RWPE2 (cell line): Measurements from ENCODE around the gene ADAM12.

Source experiments
- ATAC-seq: fragments of 200-7000 bp; cut with Tn5 transposase; 3 replicates; pipeline ENCODE4 v1.9.1; 2021; ENCODE audit warnings: low read depth
- DNase-seq: peaks from one replicate; pipeline ENCODE4 v3.0.0-alpha.2; 2020; ENCODE audit warnings: low spot score
- H3K27ac ChIP-seq: fragments of 450-650 bp; 2 replicates; pipeline ENCODE4 v1.5.1; 2017; ENCODE audit warnings: mild to moderate bottlenecking; ENCODE audit not compliant: poor library complexity, severe bottlenecking
- H3K27me3 ChIP-seq: fragments of 250-450 bp; sonication (Bioruptor Pico); 2 replicates; pipeline ENCODE4 v1.5.1; 2021; ENCODE audit warnings: mild to moderate bottlenecking, moderate library complexity; ENCODE audit not compliant: insufficient read depth, poor library complexity, severe bottlenecking
- H3K36me3 ChIP-seq: fragments of 250-450 bp; sonication (Bioruptor Pico); 2 replicates; pipeline ENCODE4 v1.5.1; 2020; ENCODE audit warnings: low read depth, mild to moderate bottlenecking, moderate library complexity
- H3K4me1 ChIP-seq: fragments of 250-450 bp; sonication (Bioruptor Pico); 2 replicates; pipeline ENCODE4 v1.5.1; 2021; ENCODE audit warnings: mild to moderate bottlenecking, moderate library complexity; ENCODE audit not compliant: insufficient read depth, poor library complexity, severe bottlenecking
- H3K4me3 ChIP-seq: fragments of 250-450 bp; sonication (Bioruptor Pico); 2 replicates; pipeline ENCODE4 v1.5.1; 2021; ENCODE audit warnings: mild to moderate bottlenecking, moderate library complexity; ENCODE audit not compliant: severe bottlenecking
- H3K9me3 ChIP-seq: fragments of 250-450 bp; sonication (Bioruptor Pico); 2 replicates; pipeline ENCODE4 v1.5.1; 2021; ENCODE audit warnings: mild to moderate bottlenecking, moderate library complexity; ENCODE audit not compliant: severe bottlenecking
- CTCF ChIP-seq: fragments of 450-650 bp; IDR thresholded peaks from one replicate; pipeline ENCODE4 v1.5.1; 2017; ENCODE audit warnings: mild to moderate bottlenecking, moderate library complexity; ENCODE audit not compliant: poor library complexity, severe bottlenecking

ADAM12 gene

GRCh38 chr10:126196281-126196680 lies 192.0 kb downstream of the ADAM12 start:
- ATAC-seq, result no peak
- TF ChIP-seq CTCF, result no peak

GRCh38 chr10:126191192-126191591 lies 197.1 kb downstream of the ADAM12 start:
- H3K27me3 ChIP-seq, result no peaks in the 10 kb centered on the region
- H3K9me3 ChIP-seq, result no peaks in the 10 kb centered on the region
- no peak overlapping the region for H3K4me3 ChIP-seq
- no peaks in the 10 kb centered on the region for H3K36me3 ChIP-seq
- ATAC-seq (no peak), DNase-seq (no peak)
- H3K27ac ChIP-seq, result no peak overlapping the region
- no peak for TF ChIP-seq CTCF
- no peaks in the 10 kb centered on the region for H3K4me1 ChIP-seq

More at GRCh38 chr10:126196281-126196680, 192.0 kb downstream of the ADAM12 start:
- Histone ChIP-seq H3K4me3 (no peak overlapping the region), H3K9me3 (no peaks in the 10 kb centered on the region), H3K4me1 (no peaks in the 10 kb centered on the region), H3K36me3 (no peaks in the 10 kb centered on the region), H3K27me3 (no peaks in the 10 kb centered on the region), H3K27ac (no peak overlapping the region)
- DNase-seq, result no peak

- H3K4me3 ChIP-seq, result no peak overlapping the region
- no peaks in the 10 kb centered on the region for H3K4me1 ChIP-seq
- ATAC-seq, result no peak
- no peak for TF ChIP-seq CTCF
- DNase-seq, result no peak
- no peaks in the 10 kb centered on the region for H3K36me3 ChIP-seq
- no peaks in the 10 kb centered on the region for H3K9me3 ChIP-seq
- no peaks in the 10 kb centered on the region for H3K27me3 ChIP-seq
- no peak overlapping the region for H3K27ac ChIP-seq
Measured at GRCh38 chr10:126188679-126189200, 199.5 kb downstream of the ADAM12 start.

- Histone ChIP-seq H3K36me3 (no peaks in the 10 kb centered on the region), H3K27ac (no peak overlapping the region), H3K4me1 (no peaks in the 10 kb centered on the region), H3K27me3 (no peaks in the 10 kb centered on the region), H3K9me3 (no peaks in the 10 kb centered on the region), H3K4me3 (no peak overlapping the region)
- DNase-seq (no peak), ATAC-seq (no peak)
- no peak for TF ChIP-seq CTCF
Measured at GRCh38 chr10:126187399-126187798, 200.9 kb downstream of the ADAM12 start.

GRCh38 chr10:126186766-126187165 lies 201.5 kb downstream of the ADAM12 start:
- no peaks in the 10 kb centered on the region for H3K27me3 ChIP-seq
- H3K9me3 ChIP-seq, result no peaks in the 10 kb centered on the region
- TF ChIP-seq CTCF, result no peak
- DNase-seq (no peak), ATAC-seq (no peak)
- H3K27ac ChIP-seq, result no peak overlapping the region
- H3K36me3 ChIP-seq, result no peaks in the 10 kb centered on the region
- no peak overlapping the region for H3K4me3 ChIP-seq
- no peaks in the 10 kb centered on the region for H3K4me1 ChIP-seq
